Kidney (tissue), 22 donors: ENCODE data around the gene C2orf76. TPM values are rescaled to one million over a fixed set of nuclear protein-coding genes. Genes with fewer than 3 reads are reported as not detected.
A peak's percentile ranks its signal among the peaks of the same experiment; 100 is the strongest.

ENCODE experiments used
- DNase-seq, 5 donors: peaks; one replicate each; pipeline ENCODE4 v3.0.0-alpha.2; 2013 to 2020
- FAIRE-seq: peaks from 2 replicates; lab custom pipeline; 2012; peaks lifted over from hg19 to GRCh38; lab: Jason Lieb, UNC
- H3K27ac ChIP-seq, 2 donors: one replicate each; pipeline ENCODE4 v1.7.0; 2013; ENCODE audit warnings: low read depth in 2 of 2, low read length in 2 of 2, inconsistent platforms in 1 of 2
- H3K27me3 ChIP-seq: one replicate; pipeline ENCODE4 v1.7.1; 2013; ENCODE audit warnings: low read length, inconsistent platforms; ENCODE audit not compliant: control insufficient read depth, insufficient read depth
- H3K36me3 ChIP-seq, 3 donors: one replicate each; pipeline versions ENCODE4 v1.7.0 to v1.7.1; 2013; ENCODE audit warnings: low read length in 3 of 3, control low read depth in 1 of 3, inconsistent platforms in 1 of 3; ENCODE audit not compliant: insufficient read depth in 3 of 3, control insufficient read depth in 2 of 3
- H3K4me1 ChIP-seq, 3 donors: one replicate each; pipeline versions ENCODE4 v1.7.0 to v1.7.1; 2013; ENCODE audit warnings: low read length in 3 of 3, inconsistent platforms in 1 of 3, low read depth in 1 of 3; ENCODE audit not compliant: control insufficient read depth in 2 of 3, insufficient read depth in 2 of 3
- H3K4me3 ChIP-seq, 3 donors: one replicate each; pipeline versions ENCODE4 v1.7.0 to v1.8.1; 2013; ENCODE audit warnings: low read length in 3 of 3, control low read depth in 1 of 3, inconsistent platforms in 1 of 3
- H3K9ac ChIP-seq, 3 donors: one replicate each; pipeline versions ENCODE4 v1.7.0 to v1.7.1; 2013; ENCODE audit warnings: low read length in 3 of 3, control low read depth in 1 of 3, inconsistent platforms in 1 of 3
- H3K9me3 ChIP-seq, 3 donors: one replicate each; pipeline versions ENCODE4 v1.7.0 to v1.7.1; 2013; ENCODE audit warnings: low read length in 3 of 3, control low read depth in 1 of 3, inconsistent platforms in 1 of 3; ENCODE audit not compliant: control insufficient read depth in 2 of 3, insufficient read depth in 1 of 3
- intact Hi-C: fragments of 100-400 bp; cut with DNase I; formaldehyde crosslinking; loops from one replicate; pipeline ENCODE4 v1.11.1; 2022
- long read RNA-seq, 10 donors: library from polyadenylated mRNA in 1 of 10; unstranded in 1 of 10; transcript quantifications; one replicate each; pipeline ENCODE4 v2.0.0 and lab custom pipeline, GENCODE V29; 2021 to 2026
- polyA plus RNA-seq: library from polyadenylated mRNA; stranded (reverse); fragments of 350-450 nt; fragmentation: Illumina TruSeq; extraction: RNeasy Lipid Tissue Mini Kit (QIAGEN cat#74804); gene quantifications from one replicate; pipeline ENCODE4 v1.2.3, GENCODE V29; 2014; ENCODE audit warnings: low read depth, low replicate concordance; ENCODE audit not compliant: insufficient read depth
- total RNA-seq: library from RNA; stranded (reverse); fragmentation: NEBNext Ultra II Directional; extraction: Animal tissue kit (Norgen Biotek cat#: 25700); gene quantifications from one replicate; pipeline ENCODE4 v1.2.1, GENCODE V29; 2021
- TF ChIP-seq, protein P1 (sequence below): IDR thresholded peaks from 3 replicates; pipeline ENCODE4 v1.5.1; 2012; ENCODE audit warnings: mild to moderate bottlenecking, moderate library complexity, borderline replicate concordance; ENCODE audit not compliant: insufficient read depth; ENCODE audit errors: extremely low read depth
- donor health status: control.
- donor health status: control.
- donor health status: control.
- donor health status: control.
- donor health status: control.
- donor health status: DM: yes; HTN: yes; CAD: no.
- donor health status: Normal renal cell carcinoma (clear cell type).

The C2orf76 gene
- total RNA-seq (12.4 TPM), polyA plus RNA-seq (31.3 TPM)
- long read RNA-seq, donor 1, partial matches to known transcripts = 325 of 333 reads
- long read RNA-seq, donor 1, other reads (novel, unspliced or antisense) = 5 of 333 reads
- long read RNA-seq, donor 2, transcript C2orf76-201 (6 exons, 676 nt) = major isoform, 5 of 544 reads
- long read RNA-seq, donor 2, partial matches to known transcripts = 539 of 544 reads
- long read RNA-seq, donor 2, other reads (novel, unspliced or antisense) = 0 of 544 reads
- long read RNA-seq, donor 3, transcript C2orf76-201 (6 exons, 676 nt) = major isoform, 9 of 885 reads
- long read RNA-seq, donor 3, partial matches to known transcripts = 840 of 885 reads
- long read RNA-seq, donor 3, other reads (novel, unspliced or antisense) = 36 of 885 reads
- long read RNA-seq, donor 4, partial matches to known transcripts = 0 of 4 reads
- long read RNA-seq, donor 4, other reads (novel, unspliced or antisense) = 0 of 4 reads
- long read RNA-seq, donor 5, partial matches to known transcripts = 0 of 1 reads
- long read RNA-seq, donor 5, other reads (novel, unspliced or antisense) = 0 of 1 reads
- long read RNA-seq, donor 6, partial matches to known transcripts = 826 of 830 reads
- long read RNA-seq, donor 6, other reads (novel, unspliced or antisense) = 0 of 830 reads
- long read RNA-seq, donor 7, partial matches to known transcripts = 2 of 7 reads
- long read RNA-seq, donor 7, other reads (novel, unspliced or antisense) = 1 of 7 reads
- long read RNA-seq, donor 8, transcript C2orf76-201 (6 exons, 676 nt) = major isoform, 6 of 471 reads
- long read RNA-seq, donor 8, partial matches to known transcripts = 458 of 471 reads
- long read RNA-seq, donor 8, other reads (novel, unspliced or antisense) = 5 of 471 reads
- long read RNA-seq, donor 9, partial matches to known transcripts = 45 of 305 reads
- long read RNA-seq, donor 9, other reads (novel, unspliced or antisense) = 256 of 305 reads
- long read RNA-seq, donor 10, partial matches to known transcripts = 0 of 2 reads
- long read RNA-seq, donor 10, other reads (novel, unspliced or antisense) = 0 of 2 reads

DNA sequence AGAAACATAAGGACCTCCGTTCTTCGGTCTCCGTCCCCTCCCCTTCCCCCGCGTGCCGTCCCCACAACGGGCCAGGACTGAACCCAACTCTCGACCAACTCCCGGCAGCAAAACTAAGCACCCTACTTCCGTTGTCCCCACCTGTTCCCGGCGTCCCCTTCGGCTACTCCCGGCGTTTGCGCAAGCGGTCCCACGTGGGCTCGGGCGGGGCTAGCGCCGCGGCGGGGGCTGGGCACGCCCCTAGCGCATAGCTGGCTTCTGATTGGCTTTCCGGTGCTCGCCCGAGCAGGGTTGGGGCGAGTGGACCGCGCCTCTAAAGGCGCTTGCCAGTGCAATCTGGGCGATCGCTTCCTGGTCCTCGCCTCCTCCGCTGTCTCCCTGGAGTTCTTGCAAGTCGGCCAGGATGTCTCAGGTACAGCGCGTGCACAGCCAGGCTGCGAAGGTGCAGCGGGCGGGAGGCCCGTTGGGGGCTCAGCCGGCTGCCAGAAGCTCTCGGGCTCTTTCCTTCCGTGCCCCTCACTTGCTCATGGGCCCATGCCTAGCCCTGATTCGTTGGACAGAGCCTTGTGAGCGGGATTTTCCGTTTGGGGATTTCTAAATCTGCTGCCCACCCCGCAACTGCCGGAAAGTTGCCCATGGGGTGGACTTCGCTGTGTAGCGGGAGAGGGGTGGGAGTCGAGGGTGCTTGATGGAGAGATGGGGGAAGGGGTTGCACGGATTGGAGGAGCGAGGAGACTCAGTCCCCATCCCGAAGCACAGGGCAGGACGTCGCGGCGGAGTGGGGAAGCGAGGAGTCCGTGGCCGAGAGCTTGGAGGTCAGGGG is at the start of gene C2orf76, which contains the start of gene DBI:
C2orf76 (minus strand) TSS at position 186 of the 823 bp plus-strand sequence. CDS start 26,875 bp downstream, outside the sequence.
DBI (plus strand) TSS at position 329 of the 823 bp plus-strand sequence; CDS start at position 404, 75 bp downstream.
- H3K4me1 ChIP-seq = peaks cover 0 to 15% (median 12%) of the 10 kb centered on the region in 3 donors
- H3K36me3 ChIP-seq = peaks cover 3 to 30% (median 22%) of the 10 kb centered on the region in 3 donors
- TF ChIP-seq, protein P1, sequence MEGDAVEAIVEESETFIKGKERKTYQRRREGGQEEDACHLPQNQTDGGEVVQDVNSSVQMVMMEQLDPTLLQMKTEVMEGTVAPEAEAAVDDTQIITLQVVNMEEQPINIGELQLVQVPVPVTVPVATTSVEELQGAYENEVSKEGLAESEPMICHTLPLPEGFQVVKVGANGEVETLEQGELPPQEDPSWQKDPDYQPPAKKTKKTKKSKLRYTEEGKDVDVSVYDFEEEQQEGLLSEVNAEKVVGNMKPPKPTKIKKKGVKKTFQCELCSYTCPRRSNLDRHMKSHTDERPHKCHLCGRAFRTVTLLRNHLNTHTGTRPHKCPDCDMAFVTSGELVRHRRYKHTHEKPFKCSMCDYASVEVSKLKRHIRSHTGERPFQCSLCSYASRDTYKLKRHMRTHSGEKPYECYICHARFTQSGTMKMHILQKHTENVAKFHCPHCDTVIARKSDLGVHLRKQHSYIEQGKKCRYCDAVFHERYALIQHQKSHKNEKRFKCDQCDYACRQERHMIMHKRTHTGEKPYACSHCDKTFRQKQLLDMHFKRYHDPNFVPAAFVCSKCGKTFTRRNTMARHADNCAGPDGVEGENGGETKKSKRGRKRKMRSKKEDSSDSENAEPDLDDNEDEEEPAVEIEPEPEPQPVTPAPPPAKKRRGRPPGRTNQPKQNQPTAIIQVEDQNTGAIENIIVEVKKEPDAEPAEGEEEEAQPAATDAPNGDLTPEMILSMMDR = no peak
- H3K27me3 ChIP-seq = no peaks in the 10 kb centered on the region
- peak within 1 kb of the TSS; percentile 87 to 98 (median 88) for H3K4me3 ChIP-seq
- no peaks in the 10 kb centered on the region for H3K9me3 ChIP-seq
- H3K27ac ChIP-seq = peak within 1 kb of the TSS; percentile 92 to 94
- FAIRE-seq (no peak), DNase-seq (peak; percentile 95 to 99 (median 97))
- peak within 1 kb of the TSS; percentile 62 to 97 (median 80) for H3K9ac ChIP-seq
- intact Hi-C loops = no loop called here

DNA sequence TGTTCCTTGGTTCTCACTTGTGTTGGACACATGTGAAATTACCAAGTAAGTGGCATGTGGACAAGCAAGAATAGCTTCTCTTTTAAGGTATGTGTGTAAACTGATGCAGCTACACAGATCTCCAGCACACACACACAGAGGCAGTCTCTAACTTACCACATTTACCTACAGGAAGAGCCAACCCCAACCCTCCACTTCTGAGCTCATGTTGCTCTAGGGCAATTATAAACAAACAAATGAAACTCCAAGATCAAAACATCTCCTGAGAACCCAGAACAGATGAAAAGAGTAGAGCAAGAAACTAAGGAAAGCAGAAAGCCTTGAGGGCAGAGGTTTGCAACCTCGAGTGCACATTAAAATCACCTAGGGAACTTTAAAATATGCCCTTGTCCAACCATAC is 49.0 kb upstream of the C2orf76 start:
- Histone ChIP-seq H3K27me3 (no peaks in the 10 kb centered on the region), H3K9me3 (no peaks in the 10 kb centered on the region), H3K4me1 (peaks cover 0 to 8% (median 2%) of the 10 kb centered on the region in 3 donors), H3K9ac (no peak overlapping the region), H3K36me3 (no peaks in the 10 kb centered on the region), H3K27ac (no peak overlapping the region), H3K4me3 (no peak overlapping the region)
- FAIRE-seq = no peak
- no peak for DNase-seq
- intact Hi-C loops = no loop called here
- TF ChIP-seq, protein P1 = no peak

DNA sequence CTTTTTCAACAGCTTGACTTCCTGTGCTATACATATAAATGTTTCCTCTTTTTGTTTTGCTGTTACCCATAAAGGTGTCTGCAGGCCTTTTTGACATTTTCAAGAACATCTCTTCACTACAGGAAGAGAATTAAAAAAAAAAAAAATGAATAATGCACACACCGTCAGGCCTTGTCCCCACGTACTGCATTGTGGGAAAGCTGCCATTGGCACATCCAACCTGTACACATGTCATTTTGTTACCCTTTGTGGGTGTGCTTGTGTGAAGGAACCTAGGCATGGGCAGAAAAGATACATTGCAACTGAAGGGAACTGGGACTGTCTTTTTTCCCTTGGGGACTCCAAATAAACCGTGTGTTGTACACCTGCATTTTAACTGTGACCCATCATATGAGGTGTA is 48.3 kb upstream of the C2orf76 start:
- Histone ChIP-seq H3K27me3 (no peaks in the 10 kb centered on the region), H3K4me3 (no peak overlapping the region), H3K4me1 (peaks cover 0 to 3% (median 2%) of the 10 kb centered on the region in 3 donors), H3K9me3 (no peaks in the 10 kb centered on the region), H3K9ac (no peak overlapping the region), H3K27ac (no peak overlapping the region), H3K36me3 (no peaks in the 10 kb centered on the region)
- TF ChIP-seq, protein P1 = no peak
- FAIRE-seq (no peak), DNase-seq (no peak)
- intact Hi-C loops = no loop called here
